Left ventricle myocardium inferior (tissue), 1 donor: Measurements from ENCODE around the gene CNOT3. TPM values are rescaled to one million over a fixed set of nuclear protein-coding genes. Genes with fewer than 3 reads are reported as not detected.

ENCODE experiments used
- DNase-seq: peaks from one replicate; pipeline ENCODE4 v3.0.0-alpha.2; 2020
- H3K27ac ChIP-seq: fragments of 200-600 bp; replicated peaks from 2 replicates; pipeline ENCODE4 v1.8.0; 2021
- H3K27me3 ChIP-seq: fragments of 200-600 bp; 2 replicates; pipeline ENCODE4 v1.8.0; 2021; ENCODE audit warnings: low read depth
- H3K36me3 ChIP-seq: fragments of 200-600 bp; 2 replicates; pipeline ENCODE4 v1.8.0; 2021
- H3K4me1 ChIP-seq: fragments of 200-600 bp; 2 replicates; pipeline ENCODE4 v1.8.0; 2021
- H3K4me3 ChIP-seq: fragments of 200-600 bp; 2 replicates; pipeline ENCODE4 v1.8.0; 2021; ENCODE audit warnings: mild to moderate bottlenecking, moderate library complexity
- H3K9me3 ChIP-seq: fragments of 200-600 bp; replicated peaks from 2 replicates; pipeline ENCODE4 v1.8.0; 2021
- CTCF ChIP-seq: fragments of 200-600 bp; IDR thresholded peaks from 2 replicates; pipeline ENCODE4 v1.8.0; 2021; ENCODE audit warnings: antibody characterized with exemption, mild to moderate bottlenecking, borderline replicate concordance
- intact Hi-C: fragments of 100-400 bp; cut with micrococcal nuclease; formaldehyde crosslinking; loops from one replicate; pipeline ENCODE4 v1.11.0; 2022
- total RNA-seq: library from RNA; stranded (reverse); fragmentation: NEBNext Ultra II Directional; extraction: Animal tissue kit (Norgen Biotek cat#: 25700); gene quantifications from one replicate; pipeline ENCODE4 v1.2.1, GENCODE V29; 2021
- donor health status: DM: no; HTN: yes; CAD: no; lungs with severe emphysema.

Gene CNOT3
- total RNA-seq, 1 donor from 2014 or later: 19.5 TPM

GRCh38 chr19:54158812-54159351 is 21.3 kb downstream of the CNOT3 start:
- Histone ChIP-seq H3K36me3 (peaks cover 44% of the 10 kb centered on the region), H3K4me3 (peak overlapping the region; percentile 79), H3K27ac (peak overlapping the region; percentile 99), H3K9me3 (no peaks in the 10 kb centered on the region), H3K4me1 (peaks cover 42% of the 10 kb centered on the region), H3K27me3 (no peaks in the 10 kb centered on the region)
- DNase-seq: no peak
- intact Hi-C loops: no loop called here
- no peak for TF ChIP-seq CTCF

GRCh38 chr19:54159352-54160181 is 22.0 kb downstream of the CNOT3 start, which contains the start of gene LENG1:
Gene LENG1 (minus strand): TSS chr19:54159721. CDS start chr19:54159695, 26 bp downstream.
- TF ChIP-seq CTCF: peak; percentile 47
- Histone ChIP-seq H3K27ac (peak within 1 kb of the TSS; percentile 99), H3K36me3 (peaks cover 37% of the 10 kb centered on the region), H3K9me3 (no peaks in the 10 kb centered on the region), H3K27me3 (peaks cover 6% of the 10 kb centered on the region), H3K4me1 (peaks cover 42% of the 10 kb centered on the region), H3K4me3 (peak within 1 kb of the TSS; percentile 79)
- intact Hi-C loops: no loop called here
- DNase-seq: peak; percentile 99

GRCh38 chr19:54160182-54160811 is 22.7 kb downstream of the CNOT3 start:
- H3K27ac ChIP-seq: peak overlapping the region; percentile 91
- peaks cover 13% of the 10 kb centered on the region for H3K27me3 ChIP-seq
- H3K9me3 ChIP-seq: no peaks in the 10 kb centered on the region
- peak overlapping the region; percentile 79 for H3K4me3 ChIP-seq
- no peak for DNase-seq
- H3K4me1 ChIP-seq: peaks cover 42% of the 10 kb centered on the region
- intact Hi-C loops: no loop called here
- no peak for TF ChIP-seq CTCF
- H3K36me3 ChIP-seq: peaks cover 29% of the 10 kb centered on the region

GRCh38 chr19:54160854-54161253 is 23.3 kb downstream of the CNOT3 start:
- Histone ChIP-seq H3K4me1 (peaks cover 42% of the 10 kb centered on the region), H3K4me3 (peak overlapping the region; percentile 79), H3K27me3 (peaks cover 18% of the 10 kb centered on the region), H3K27ac (peak overlapping the region; percentile 91), H3K36me3 (peaks cover 24% of the 10 kb centered on the region), H3K9me3 (no peaks in the 10 kb centered on the region)
- no peak for DNase-seq
- intact Hi-C loops: no loop called here
- TF ChIP-seq CTCF: no peak

GRCh38 chr19:54162241-54162805 is 24.8 kb downstream of the CNOT3 start:
- Histone ChIP-seq H3K4me3 (peak overlapping the region; percentile 61), H3K4me1 (peaks cover 42% of the 10 kb centered on the region), H3K9me3 (no peaks in the 10 kb centered on the region), H3K27ac (no peak overlapping the region), H3K27me3 (peaks cover 33% of the 10 kb centered on the region), H3K36me3 (peaks cover 9% of the 10 kb centered on the region)
- intact Hi-C loops: no loop called here
- DNase-seq: peak; percentile 84
- no peak for TF ChIP-seq CTCF
